Activated CD4-positive, alpha-beta memory T cell treated with anti-CD3 and anti-CD28 coated beads, Interleukin-2, amount 10 ng/mL, durations not matched to agents 7 days and 5 days (primary cell): ENCODE data around the gene EXOC4. TPM values are rescaled to one million over a fixed set of nuclear protein-coding genes. Genes with fewer than 3 reads are reported as not detected.

Experiments
- CTCF ChIA-PET: fragments of 350-600 bp; sonication (Branson Sonifier 250); formaldehyde crosslinking; loops from one replicate; lab custom pipeline; 2021; ENCODE audit warnings: antibody characterized with exemption, inconsistent platforms; lab: Charles Lee
- POLR2A ChIA-PET: fragments of 350-600 bp; sonication (Branson Sonifier 250); formaldehyde crosslinking; loops from one replicate; lab custom pipeline; 2021; ENCODE audit warnings: antibody characterized with exemption; lab: Charles Lee
- DNase-seq: peaks from one replicate; pipeline ENCODE4 v3.0.0-alpha.2; 2020
- H3K27ac Mint-ChIP-seq: one replicate; pipeline ENCODE4 v1.8.0; 2021; ENCODE audit warnings: mild to moderate bottlenecking, mixed read lengths
- H3K27me3 Mint-ChIP-seq: one replicate; pipeline ENCODE4 v1.8.0; 2021; ENCODE audit warnings: mixed read lengths
- H3K36me3 Mint-ChIP-seq: one replicate; pipeline ENCODE4 v1.8.0; 2021; ENCODE audit warnings: low read depth, mixed read lengths
- H3K4me1 Mint-ChIP-seq: one replicate; pipeline ENCODE4 v1.8.0; 2021; ENCODE audit warnings: mixed read lengths
- H3K4me3 Mint-ChIP-seq: one replicate; pipeline ENCODE4 v1.8.0; 2021; ENCODE audit warnings: mild to moderate bottlenecking, mixed read lengths
- H3K9me3 Mint-ChIP-seq: one replicate; pipeline ENCODE4 v1.8.0; 2021; ENCODE audit warnings: mixed read lengths
- total RNA-seq, 2 experiments: library from RNA; stranded (reverse); gene quantifications; one replicate each; pipeline ENCODE4 v1.2.3, GENCODE V29; 2021

Gene EXOC4
- total RNA-seq, 2 experiments from 2014 or later: 70.1 to 71.1 TPM

DNA sequence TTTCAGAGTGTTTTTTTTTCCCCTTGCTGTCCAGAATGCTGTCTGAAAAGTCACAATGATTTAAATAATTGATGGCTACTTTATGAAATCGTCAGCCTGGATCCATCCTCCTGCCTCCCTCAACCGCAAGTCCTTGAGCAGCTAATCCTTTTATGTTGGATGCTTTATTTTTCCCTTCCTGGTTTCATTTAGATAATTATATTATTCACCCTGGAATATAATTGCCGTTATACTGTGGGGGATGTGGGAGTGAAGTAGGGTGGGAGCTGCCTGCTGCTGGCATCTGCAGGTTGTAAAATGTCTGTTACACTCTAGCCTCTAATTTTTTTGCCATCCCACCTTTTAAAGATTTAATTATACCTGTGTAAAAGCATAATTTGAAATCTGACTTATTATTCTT lies 583.8 kb downstream of the EXOC4 start:
- Mint-ChIP-seq H3K9me3 (peaks cover 8% of the 10 kb centered on the region), H3K27ac (no peak overlapping the region), H3K36me3 (no peaks in the 10 kb centered on the region), H3K4me1 (no peaks in the 10 kb centered on the region), H3K27me3 (no peaks in the 10 kb centered on the region), H3K4me3 (no peak overlapping the region)
- CTCF ChIA-PET: no interaction called here
- no peak for DNase-seq
- POLR2A ChIA-PET: no interaction called here

DNA sequence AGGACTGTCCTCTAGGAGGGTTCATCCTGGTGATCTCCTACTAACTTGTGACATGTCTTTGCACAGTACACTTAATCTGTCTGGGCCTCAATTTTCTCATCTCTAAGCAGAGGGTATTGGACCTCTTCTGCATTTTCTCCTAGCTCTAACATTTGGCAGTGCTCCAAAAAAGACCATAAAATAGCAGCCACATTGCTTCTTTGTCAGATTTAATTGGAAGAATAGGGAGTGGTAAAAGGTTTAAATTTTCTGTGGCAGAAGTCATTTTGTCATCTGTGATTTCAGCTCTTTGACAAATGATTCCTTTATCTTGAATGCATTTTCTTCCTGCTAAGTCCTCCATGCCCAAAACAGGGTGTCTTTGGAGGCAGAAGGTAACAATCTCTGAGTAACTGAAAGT lies 584.3 kb downstream of the EXOC4 start:
- POLR2A ChIA-PET: no interaction called here
- no peak for DNase-seq
- no peaks in the 10 kb centered on the region for H3K4me1 Mint-ChIP-seq
- no peaks in the 10 kb centered on the region for H3K36me3 Mint-ChIP-seq
- no peak overlapping the region for H3K4me3 Mint-ChIP-seq
- no peak overlapping the region for H3K27ac Mint-ChIP-seq
- CTCF ChIA-PET: no interaction called here
- H3K9me3 Mint-ChIP-seq: peaks cover 4% of the 10 kb centered on the region
- H3K27me3 Mint-ChIP-seq: no peaks in the 10 kb centered on the region

DNA sequence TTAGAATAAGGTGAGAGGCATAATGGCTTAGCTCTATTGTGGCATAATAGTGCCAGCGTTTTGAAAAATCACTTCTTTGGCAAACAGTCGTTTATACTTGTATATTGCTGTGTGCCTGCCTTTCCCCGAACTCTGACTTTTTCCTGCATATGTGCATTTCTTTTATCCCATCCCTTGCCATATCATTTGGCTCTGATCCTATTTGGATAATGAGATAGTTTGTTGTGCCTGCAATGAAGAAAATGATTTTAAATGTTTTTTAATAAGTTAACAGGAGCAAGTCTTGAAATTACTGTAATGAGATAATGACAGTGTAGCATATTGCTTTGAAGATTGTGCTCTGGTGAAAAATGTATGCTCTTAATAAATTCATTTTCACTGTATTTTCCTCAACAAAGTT lies 586.2 kb downstream of the EXOC4 start:
- H3K27me3 Mint-ChIP-seq: no peaks in the 10 kb centered on the region
- no peaks in the 10 kb centered on the region for H3K4me1 Mint-ChIP-seq
- ChIA-PET CTCF (no interaction called here), POLR2A (no interaction called here)
- DNase-seq: no peak
- H3K36me3 Mint-ChIP-seq: no peaks in the 10 kb centered on the region
- no peak overlapping the region for H3K4me3 Mint-ChIP-seq
- H3K27ac Mint-ChIP-seq: no peak overlapping the region
- no peaks in the 10 kb centered on the region for H3K9me3 Mint-ChIP-seq

DNA sequence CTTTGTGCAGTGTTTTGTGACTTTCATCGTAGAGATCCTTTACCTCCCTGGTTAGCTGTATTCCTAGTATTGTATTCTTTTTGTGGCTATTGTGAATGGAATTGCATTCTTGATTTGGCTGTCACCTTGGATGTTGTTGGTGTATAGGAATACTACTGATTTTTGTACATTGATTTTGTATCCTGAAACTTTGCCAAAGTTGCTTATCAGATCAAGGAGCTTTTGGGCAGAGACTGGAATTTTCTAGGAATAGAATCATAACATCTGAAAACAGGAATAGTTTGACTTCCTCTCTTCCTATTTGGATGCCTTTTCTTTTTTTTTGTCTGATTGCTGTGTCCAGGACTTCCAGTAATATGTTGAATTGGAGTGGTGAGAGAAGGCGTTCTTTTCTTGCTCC lies 590.5 kb downstream of the EXOC4 start:
- H3K9me3 Mint-ChIP-seq: no peaks in the 10 kb centered on the region
- no peaks in the 10 kb centered on the region for H3K4me1 Mint-ChIP-seq
- POLR2A ChIA-PET: no interaction called here
- H3K4me3 Mint-ChIP-seq: no peak overlapping the region
- DNase-seq: no peak
- CTCF ChIA-PET: no interaction called here
- no peak overlapping the region for H3K27ac Mint-ChIP-seq
- no peaks in the 10 kb centered on the region for H3K36me3 Mint-ChIP-seq
- no peaks in the 10 kb centered on the region for H3K27me3 Mint-ChIP-seq

DNA sequence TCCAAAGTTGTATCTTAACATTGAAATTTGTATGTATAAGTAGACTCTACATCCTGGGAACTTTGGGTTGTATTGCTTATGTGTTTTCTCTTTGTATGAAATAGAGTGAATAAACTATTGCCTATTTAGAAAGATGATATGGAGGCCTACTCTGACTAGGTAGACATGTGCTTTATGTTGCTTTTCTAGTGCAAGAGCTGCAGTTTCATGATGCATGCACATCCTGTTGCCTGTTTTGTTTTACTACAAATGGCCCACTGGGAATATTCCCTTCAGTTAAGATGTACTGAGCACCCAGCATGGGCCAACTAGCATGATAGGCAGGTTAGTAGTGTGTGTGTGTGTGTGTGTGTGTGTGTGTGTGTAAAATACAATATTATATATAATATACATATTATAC lies 592.1 kb downstream of the EXOC4 start:
- no peaks in the 10 kb centered on the region for H3K9me3 Mint-ChIP-seq
- POLR2A ChIA-PET: no interaction called here
- H3K4me1 Mint-ChIP-seq: no peaks in the 10 kb centered on the region
- no peaks in the 10 kb centered on the region for H3K27me3 Mint-ChIP-seq
- no peak for DNase-seq
- CTCF ChIA-PET: no interaction called here
- no peak overlapping the region for H3K4me3 Mint-ChIP-seq
- H3K27ac Mint-ChIP-seq: no peak overlapping the region
- no peaks in the 10 kb centered on the region for H3K36me3 Mint-ChIP-seq

DNA sequence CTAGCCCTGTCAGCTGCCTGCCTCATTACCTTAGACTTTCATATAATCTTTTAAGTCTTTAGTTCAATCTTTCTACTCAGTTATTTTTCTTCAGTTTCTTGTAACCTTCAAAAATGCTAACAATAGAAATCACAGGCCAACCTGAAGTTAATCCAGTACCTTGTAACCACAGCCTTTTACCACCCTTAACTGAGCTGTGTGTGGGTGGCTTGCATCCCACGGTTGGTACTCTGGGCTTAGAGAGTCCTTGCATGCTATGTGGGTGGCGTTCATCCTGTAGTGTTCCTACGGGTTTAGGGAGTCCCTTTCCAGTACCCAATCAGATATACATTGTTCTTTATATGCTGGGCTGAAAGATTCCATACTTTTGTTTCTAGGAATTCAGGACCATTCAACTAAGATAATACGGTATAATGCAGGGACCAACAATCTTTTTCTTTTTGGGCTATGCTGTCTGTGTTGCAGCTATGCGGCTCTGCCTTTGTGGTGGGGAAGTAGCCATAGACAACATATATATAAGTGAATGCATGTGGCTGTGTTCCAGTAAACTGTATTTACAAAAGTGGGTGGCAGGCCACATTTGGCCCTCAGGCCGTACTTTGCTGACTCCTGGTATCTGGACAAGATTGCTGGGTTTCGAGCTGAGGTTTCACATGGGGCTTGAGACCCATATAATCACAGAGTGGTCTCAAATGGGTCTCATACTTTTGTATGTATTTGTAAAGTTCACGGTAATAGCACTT lies 593.5 kb downstream of the EXOC4 start:
- H3K9me3 Mint-ChIP-seq: no peaks in the 10 kb centered on the region
- H3K27ac Mint-ChIP-seq: no peak overlapping the region
- CTCF ChIA-PET: no interaction called here
- H3K4me1 Mint-ChIP-seq: no peaks in the 10 kb centered on the region
- POLR2A ChIA-PET: no interaction called here
- no peaks in the 10 kb centered on the region for H3K27me3 Mint-ChIP-seq
- DNase-seq: no peak
- H3K4me3 Mint-ChIP-seq: no peak overlapping the region
- no peaks in the 10 kb centered on the region for H3K36me3 Mint-ChIP-seq

DNA sequence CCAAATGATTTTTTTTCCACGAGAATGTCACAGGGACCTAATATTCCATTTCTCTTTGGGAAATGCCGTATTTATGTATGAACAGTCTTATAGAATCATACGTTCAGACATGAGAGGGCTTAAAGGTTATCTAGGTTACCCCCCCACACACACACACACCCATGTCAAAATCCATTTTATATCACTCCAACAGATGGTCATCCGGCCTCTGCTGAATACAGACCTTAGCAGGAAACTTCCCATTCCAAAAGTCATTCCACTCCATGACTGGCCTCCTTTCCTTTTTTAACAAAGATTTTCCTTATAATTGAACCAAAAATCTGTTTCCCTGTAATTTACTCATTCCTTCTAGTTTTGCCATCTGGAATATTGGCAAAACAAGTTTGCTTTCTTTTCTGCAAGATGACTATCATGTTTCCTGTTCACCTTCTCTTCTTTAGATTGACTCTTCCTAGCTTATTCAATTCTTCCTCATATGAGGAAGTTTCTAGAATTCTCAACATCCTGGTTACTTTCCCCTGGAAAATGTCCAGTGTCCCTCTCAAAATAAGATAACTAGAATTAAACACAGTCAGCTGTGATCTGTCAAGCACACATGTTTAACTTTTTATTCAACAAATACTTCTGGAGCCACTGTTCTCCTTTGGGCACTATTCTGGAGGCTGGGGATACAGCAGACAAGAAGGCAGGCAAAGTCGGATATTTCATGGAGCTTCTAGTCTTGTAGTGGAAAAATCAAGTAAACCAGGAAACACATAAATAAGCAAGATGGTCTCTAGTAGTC lies 597.8 kb downstream of the EXOC4 start:
- Mint-ChIP-seq H3K4me3 (no peak overlapping the region), H3K36me3 (no peaks in the 10 kb centered on the region), H3K27ac (no peak overlapping the region), H3K9me3 (no peaks in the 10 kb centered on the region), H3K27me3 (no peaks in the 10 kb centered on the region), H3K4me1 (no peaks in the 10 kb centered on the region)
- CTCF ChIA-PET: no interaction called here
- DNase-seq: no peak
- POLR2A ChIA-PET: no interaction called here

DNA sequence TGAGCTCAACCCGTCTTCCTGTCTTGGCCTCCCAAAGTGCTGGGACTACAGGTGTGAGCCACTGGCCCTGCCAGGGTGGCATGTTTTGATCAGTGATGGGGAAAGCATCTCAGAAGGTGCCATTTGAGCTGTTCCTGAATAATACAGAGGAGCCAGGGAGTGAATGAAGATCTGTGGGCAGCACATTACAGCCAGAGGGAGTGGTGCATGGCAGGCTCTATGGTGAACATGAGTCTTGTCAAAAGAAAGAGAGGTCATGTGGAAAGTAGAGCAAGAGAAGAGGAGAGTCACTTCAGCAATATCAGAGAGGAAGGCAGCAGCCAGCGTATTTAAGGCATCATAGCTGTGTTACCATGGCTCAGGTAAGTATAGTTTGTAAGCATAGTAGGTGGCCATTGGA lies 598.5 kb downstream of the EXOC4 start:
- no peak for DNase-seq
- H3K4me3 Mint-ChIP-seq: no peak overlapping the region
- H3K36me3 Mint-ChIP-seq: no peaks in the 10 kb centered on the region
- POLR2A ChIA-PET: no interaction called here
- no peaks in the 10 kb centered on the region for H3K4me1 Mint-ChIP-seq
- CTCF ChIA-PET: interaction anchor here (1.2 kb wide), 1 partner anchor 165 kb away, joined by 3 read pairs; no protein-coding TSS in a partner anchor
- H3K27ac Mint-ChIP-seq: no peak overlapping the region
- no peaks in the 10 kb centered on the region for H3K27me3 Mint-ChIP-seq
- no peaks in the 10 kb centered on the region for H3K9me3 Mint-ChIP-seq

DNA sequence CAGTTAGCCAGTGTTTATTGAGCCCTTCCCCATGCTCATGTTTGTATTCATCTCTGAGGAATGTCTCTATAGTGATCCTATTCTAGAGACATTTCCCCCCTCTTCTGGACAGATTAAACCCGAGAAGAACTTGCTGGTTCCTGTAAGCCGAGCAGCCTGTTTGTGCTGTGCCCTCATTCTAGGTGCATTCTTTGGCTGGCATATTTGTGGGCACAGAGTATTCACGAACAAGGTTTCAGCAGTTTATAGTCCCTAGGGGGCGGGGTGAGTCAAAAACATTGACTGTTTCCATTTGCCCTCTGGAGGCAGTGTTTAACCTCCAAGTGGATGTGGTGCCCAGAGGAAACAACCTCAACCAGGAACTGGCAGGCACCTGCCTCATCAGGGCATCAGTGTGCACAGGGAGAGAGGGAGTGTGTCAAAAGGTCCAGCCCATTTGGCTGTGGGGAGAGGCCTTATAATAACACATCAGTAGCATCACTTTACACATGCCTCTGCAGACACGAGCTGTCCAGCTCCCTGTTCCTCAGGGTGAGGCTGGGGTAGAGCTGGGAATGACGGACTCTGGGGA lies 600.9 kb downstream of the EXOC4 start:
- Mint-ChIP-seq H3K9me3 (no peaks in the 10 kb centered on the region), H3K27me3 (no peaks in the 10 kb centered on the region), H3K36me3 (no peaks in the 10 kb centered on the region), H3K4me1 (no peaks in the 10 kb centered on the region), H3K4me3 (no peak overlapping the region), H3K27ac (no peak overlapping the region)
- ChIA-PET CTCF (interaction anchor here (0.9 kb wide), 1 partner anchor 14 kb away, joined by 4 read pairs; no protein-coding TSS in a partner anchor), POLR2A (no interaction called here)
- DNase-seq: peak; percentile 19

DNA sequence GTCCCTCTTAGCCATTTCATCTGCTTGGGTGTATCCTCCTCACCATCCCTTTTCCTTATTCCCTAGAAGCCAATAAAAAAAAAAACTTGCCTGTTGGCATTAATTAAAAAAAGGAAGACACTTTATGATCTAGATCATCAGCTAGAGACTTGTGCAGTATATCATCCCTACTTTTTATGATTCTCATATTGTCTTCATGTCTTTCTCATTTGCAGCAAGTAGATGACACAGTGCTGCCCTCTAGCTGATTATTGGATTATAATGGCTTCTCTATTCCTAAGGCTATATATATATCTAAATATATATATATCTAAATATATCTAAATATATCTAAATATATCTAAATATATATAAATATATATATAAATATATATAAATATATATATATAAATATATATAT lies 601.9 kb downstream of the EXOC4 start:
- no peak for DNase-seq
- Mint-ChIP-seq H3K36me3 (no peaks in the 10 kb centered on the region), H3K4me1 (no peaks in the 10 kb centered on the region), H3K4me3 (no peak overlapping the region), H3K27ac (no peak overlapping the region), H3K9me3 (no peaks in the 10 kb centered on the region), H3K27me3 (no peaks in the 10 kb centered on the region)
- ChIA-PET CTCF (interaction anchor here (0.9 kb wide), 2 partner anchors 12 to 13 kb away, joined by 4 read pairs; no protein-coding TSS in a partner anchor), POLR2A (interaction anchor here (0.6 kb wide), 1 partner anchor 1274 kb away, joined by 3 read pairs; no protein-coding TSS in a partner anchor)

DNA sequence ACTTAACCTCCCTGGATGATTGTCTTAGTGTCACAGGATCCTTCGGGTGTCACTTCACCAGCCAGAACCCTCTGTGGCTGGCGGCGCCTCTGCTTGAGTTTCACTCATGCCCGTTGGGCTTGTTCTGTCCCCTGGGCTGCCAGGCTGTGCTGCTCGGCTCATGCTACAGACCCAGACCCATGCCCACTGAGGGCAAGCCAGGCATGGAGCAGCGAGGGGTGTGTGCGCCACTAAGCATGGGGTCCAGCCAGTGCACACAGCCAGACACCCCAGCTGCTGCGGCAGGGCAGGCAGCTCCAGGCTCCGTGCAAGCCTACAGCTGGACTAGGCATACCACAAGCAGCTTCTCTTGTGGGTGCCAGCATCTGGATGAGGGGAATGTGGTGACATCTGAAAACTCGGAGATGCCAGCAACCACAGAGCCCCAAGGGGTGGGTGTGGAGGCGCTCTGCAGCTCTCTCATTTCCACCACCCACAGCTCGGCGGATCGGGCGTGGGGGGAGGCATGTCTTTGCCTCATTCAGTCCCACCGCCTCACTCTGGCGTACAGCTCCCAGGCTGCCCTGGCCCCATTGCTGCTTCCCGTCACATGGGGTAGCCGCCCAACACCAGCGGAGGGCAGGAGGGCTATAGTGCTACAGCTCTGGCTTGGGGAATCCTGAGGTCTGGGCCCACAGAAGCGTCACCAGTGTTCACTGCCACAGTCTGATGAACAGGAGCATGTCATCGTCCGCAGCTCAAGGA lies 604.7 kb downstream of the EXOC4 start:
- CTCF ChIA-PET: no interaction called here
- Mint-ChIP-seq H3K4me3 (no peak overlapping the region), H3K36me3 (no peaks in the 10 kb centered on the region), H3K27ac (no peak overlapping the region), H3K9me3 (no peaks in the 10 kb centered on the region), H3K27me3 (no peaks in the 10 kb centered on the region), H3K4me1 (no peaks in the 10 kb centered on the region)
- POLR2A ChIA-PET: no interaction called here
- DNase-seq: no peak

DNA sequence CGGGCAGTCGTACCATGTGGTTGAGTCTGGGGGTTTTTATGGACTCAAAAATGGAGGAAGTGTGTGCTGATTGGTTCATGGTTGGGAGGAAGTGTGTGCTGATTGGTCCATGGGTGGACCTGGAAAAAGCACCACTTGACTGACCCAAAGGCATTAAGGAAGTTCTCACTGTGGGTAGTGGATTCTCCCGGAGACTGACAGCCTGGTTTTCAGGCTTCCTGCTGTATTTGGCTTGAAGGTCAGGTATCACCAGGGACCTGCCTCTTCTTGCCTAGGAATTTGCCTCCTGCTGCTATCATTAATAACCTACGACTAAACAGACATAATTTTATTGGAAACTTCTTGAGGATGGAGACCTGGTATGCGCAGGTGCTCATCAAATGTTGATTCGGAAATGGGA lies 605.4 kb downstream of the EXOC4 start:
- H3K27ac Mint-ChIP-seq: no peak overlapping the region
- H3K36me3 Mint-ChIP-seq: no peaks in the 10 kb centered on the region
- POLR2A ChIA-PET: no interaction called here
- no peaks in the 10 kb centered on the region for H3K27me3 Mint-ChIP-seq
- no peak for DNase-seq
- H3K9me3 Mint-ChIP-seq: no peaks in the 10 kb centered on the region
- no peaks in the 10 kb centered on the region for H3K4me1 Mint-ChIP-seq
- no peak overlapping the region for H3K4me3 Mint-ChIP-seq
- CTCF ChIA-PET: no interaction called here

DNA sequence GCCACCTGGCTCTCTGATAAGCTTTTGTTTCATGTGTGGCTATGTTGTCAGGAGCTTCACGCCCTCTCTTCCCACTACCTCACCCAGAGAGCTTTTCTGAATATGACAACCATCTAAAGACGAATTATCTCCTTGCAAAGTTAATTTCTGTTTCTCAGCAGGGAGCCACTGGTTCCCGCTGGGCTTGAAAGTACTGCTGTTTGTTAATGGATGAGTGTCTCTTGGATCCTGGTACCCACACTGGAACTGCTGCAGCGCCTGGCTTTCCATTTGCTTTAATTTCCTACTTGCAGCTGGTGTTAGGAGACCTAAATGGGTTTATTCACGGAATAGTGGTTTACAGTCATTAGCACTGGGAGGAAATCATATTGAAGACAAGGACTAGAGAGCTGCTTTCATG lies 606.4 kb downstream of the EXOC4 start:
- Mint-ChIP-seq H3K27ac (no peak overlapping the region), H3K4me1 (no peaks in the 10 kb centered on the region), H3K4me3 (no peak overlapping the region), H3K27me3 (no peaks in the 10 kb centered on the region), H3K9me3 (no peaks in the 10 kb centered on the region), H3K36me3 (no peaks in the 10 kb centered on the region)
- CTCF ChIA-PET: no interaction called here
- POLR2A ChIA-PET: no interaction called here
- no peak for DNase-seq
